COR-L47 (cell line): ENCODE measurements around the gene GABBR1.

Experiments used
- DNase-seq: peaks from one replicate; lab custom pipeline; 2025; lab: John Stamatoyannopoulos, UW

Gene GABBR1

GRCh38 chr6:29527126-29527525, 105.9 kb downstream of the GABBR1 start:
- DNase-seq: no peak

GRCh38 chr6:29525311-29525639, 107.7 kb downstream of the GABBR1 start:
- DNase-seq: no peak

- no peak for DNase-seq
Measured at GRCh38 chr6:29524444-29525310, 108.3 kb downstream of the GABBR1 start.

GRCh38 chr6:29524044-29524443, 108.9 kb downstream of the GABBR1 start:
- no peak for DNase-seq

GRCh38 chr6:29522227-29522626, 110.8 kb downstream of the GABBR1 start:
- DNase-seq: no peak

- no peak for DNase-seq
Measured at GRCh38 chr6:29521006-29521680, 111.8 kb downstream of the GABBR1 start.

GRCh38 chr6:29520232-29520631, 112.8 kb downstream of the GABBR1 start:
- no peak for DNase-seq

GRCh38 chr6:29519291-29520010, 113.5 kb downstream of the GABBR1 start:
- DNase-seq: no peak

- no peak for DNase-seq
Measured at GRCh38 chr6:29517728-29518440, 115.1 kb downstream of the GABBR1 start.

- DNase-seq: no peak
Measured at GRCh38 chr6:29517245-29517644, 115.7 kb downstream of the GABBR1 start.

- DNase-seq: no peak
Measured at GRCh38 chr6:29516108-29516507, 116.9 kb downstream of the GABBR1 start.

GRCh38 chr6:29510746-29511300, 122.2 kb downstream of the GABBR1 start:
- DNase-seq: no peak

GRCh38 chr6:29510202-29510601, 122.8 kb downstream of the GABBR1 start:
- DNase-seq: no peak
